ENCODE results near the gene LIPA. TPM values are rescaled to one million over a fixed set of nuclear protein-coding genes. Genes with fewer than 3 reads are reported as not detected.
"Not testable (repeated sequence)": the region's sequence is repeated elsewhere in the genome, so short reads cannot be mapped to it uniquely, and the experiment has no call there.

LIPA gene
- total and polyA plus RNA-seq, 2 experiments from 2014 or later = 113 to 134 TPM

- no peak for DNase-seq
- Histone ChIP-seq H3K4me2 (ENCODE audit: unreplicated experiment) (no peak overlapping the region), H3K27ac (no peak overlapping the region), H3K79me2 (ENCODE audit: insufficient read depth) (peaks cover 3% of the 10 kb centered on the region; the same call in 1 of the 2 replicates), H3K4me1 (ENCODE audit: insufficient read depth) (peaks cover 9% of the 10 kb centered on the region), H4K20me1 (ENCODE audit: insufficient read depth) (no peaks in the 10 kb centered on the region), H3K36me3 (ENCODE audit: low read depth) (no peaks in the 10 kb centered on the region), H3K9ac (no peak overlapping the region), H3K9me2 (ENCODE audit: insufficient read depth) (no peaks in the 10 kb centered on the region), H3K4me3 (no peak overlapping the region), H3F3A (ENCODE audit: insufficient read depth) (peaks cover 9% of the 10 kb centered on the region), H3K9me3 (ENCODE audit: low read depth) (no peaks in the 10 kb centered on the region), H2AFZ (no peak overlapping the region), H3K27me3 (replicated peaks; ENCODE audit: insufficient read depth) (no peaks in the 10 kb centered on the region)
- no peak for TF ChIP-seq EZH2 (IDR thresholded peaks at IDR 0.05; ENCODE audit: insufficient read depth, poor library complexity, severe bottlenecking)
- TF ChIP-seq EZH2phosphoT487 (IDR thresholded peaks at IDR 0.05; ENCODE audit: insufficient read depth, low read depth) = no peak
- WGBS, 2 experiments (ENCODE audit: low coverage in 1 of 2, low lambda C conversion rate in 2 of 2, missing lambda C conversion rate in 2 of 2) = 43 to 48% methylated on average over 3 of the region's 3 CpGs
- in situ Hi-C loops (cut with MboI) = loop anchor here (5.0 to 10.0 kb wide), 2 partner anchors 116 to 298 kb away; no protein-coding TSS in a partner anchor
Observed at GRCh38 chr10:89256340-89256739, 4.8 kb upstream of the LIPA start.

DNA sequence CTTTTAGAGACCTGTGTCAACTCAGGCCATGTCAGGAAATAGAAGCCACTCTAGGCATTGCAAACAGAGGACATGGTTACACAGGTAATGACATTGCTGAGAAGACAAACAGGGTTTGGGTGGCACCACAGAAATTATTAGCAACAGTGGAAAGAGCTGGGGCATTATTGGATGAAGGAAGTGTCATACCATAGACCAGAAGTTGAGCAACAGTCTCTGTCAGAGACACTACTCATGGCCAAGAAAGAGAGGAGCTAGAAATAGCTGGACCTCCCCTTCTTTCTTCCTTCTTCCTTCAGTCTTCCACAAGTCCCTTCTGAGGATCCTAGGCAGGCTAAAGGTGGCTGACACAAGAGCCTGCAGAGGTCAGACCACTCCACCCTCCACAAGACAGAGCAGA, 4.2 kb upstream of the LIPA start:
- no peak overlapping the region for H3K4me3 ChIP-seq
- H3K36me3 ChIP-seq (ENCODE audit: low read depth) = no peaks in the 10 kb centered on the region
- peaks cover 6% of the 10 kb centered on the region for H3K4me1 ChIP-seq (ENCODE audit: insufficient read depth)
- no peaks in the 10 kb centered on the region for H3K9me3 ChIP-seq (ENCODE audit: low read depth)
- in situ Hi-C loops (cut with MboI) = loop anchor here (5.0 to 10.0 kb wide), 2 partner anchors 117 to 299 kb away; no protein-coding TSS in a partner anchor
- no peaks in the 10 kb centered on the region for H3K27me3 ChIP-seq (replicated peaks; ENCODE audit: insufficient read depth)
- no peak overlapping the region for H3K9ac ChIP-seq
- H3F3A ChIP-seq (ENCODE audit: insufficient read depth) = peaks cover 4% of the 10 kb centered on the region
- TF ChIP-seq EZH2 (IDR thresholded peaks at IDR 0.05; ENCODE audit: insufficient read depth, poor library complexity, severe bottlenecking) = no peak
- TF ChIP-seq EZH2phosphoT487 (IDR thresholded peaks at IDR 0.05; ENCODE audit: insufficient read depth, low read depth) = no peak
- no peak overlapping the region for H3K27ac ChIP-seq
- H3K9me2 ChIP-seq (ENCODE audit: insufficient read depth) = no peaks in the 10 kb centered on the region
- no peak overlapping the region for H2AFZ ChIP-seq
- no peaks in the 10 kb centered on the region for H4K20me1 ChIP-seq (ENCODE audit: insufficient read depth)
- peak; percentile 26 for DNase-seq
- peaks cover 8% of the 10 kb centered on the region for H3K79me2 ChIP-seq (ENCODE audit: insufficient read depth)
- no peak overlapping the region for H3K4me2 ChIP-seq (ENCODE audit: unreplicated experiment)

- not testable (repeated sequence) for H3K4me3 ChIP-seq; DNase-seq; H3K27ac ChIP-seq; H3K9ac ChIP-seq; H3K4me1 ChIP-seq (ENCODE audit: insufficient read depth); H3K36me3 ChIP-seq (ENCODE audit: low read depth); H3K4me2 ChIP-seq (ENCODE audit: unreplicated experiment); H3K9me2 ChIP-seq (ENCODE audit: insufficient read depth); H3K9me3 ChIP-seq (ENCODE audit: low read depth); H3F3A ChIP-seq (ENCODE audit: insufficient read depth); H4K20me1 ChIP-seq (ENCODE audit: insufficient read depth); H2AFZ ChIP-seq; H3K27me3 ChIP-seq (replicated peaks; ENCODE audit: insufficient read depth)
- in situ Hi-C loops (cut with MboI) = loop anchor here (5.0 to 10.0 kb wide), 2 partner anchors 117 to 300 kb away; no protein-coding TSS in a partner anchor
- WGBS, 2 experiments (ENCODE audit: low coverage in 1 of 2, low lambda C conversion rate in 2 of 2, missing lambda C conversion rate in 2 of 2) = 30 to 38% methylated on average over 2 of the region's 2 CpGs
- peaks cover 15% of the 10 kb centered on the region for H3K79me2 ChIP-seq (ENCODE audit: insufficient read depth)
Observed at GRCh38 chr10:89255091-89255579, 3.6 kb upstream of the LIPA start.

- peak overlapping the region; percentile 92; the same call in 1 of the 2 replicates for H3K4me3 ChIP-seq
- no peaks in the 10 kb centered on the region for H3F3A ChIP-seq (ENCODE audit: insufficient read depth)
- no peaks in the 10 kb centered on the region for H3K9me2 ChIP-seq (ENCODE audit: insufficient read depth)
- peaks cover 29% of the 10 kb centered on the region for H3K79me2 ChIP-seq (ENCODE audit: insufficient read depth)
- H3K9me3 ChIP-seq (ENCODE audit: low read depth) = no peaks in the 10 kb centered on the region
- H4K20me1 ChIP-seq (ENCODE audit: insufficient read depth) = no peaks in the 10 kb centered on the region
- no peak for TF ChIP-seq EZH2 (IDR thresholded peaks at IDR 0.05; ENCODE audit: insufficient read depth, poor library complexity, severe bottlenecking)
- TF ChIP-seq EZH2phosphoT487 (IDR thresholded peaks at IDR 0.05; ENCODE audit: insufficient read depth, low read depth) = no peak
- H3K4me2 ChIP-seq (ENCODE audit: unreplicated experiment) = peak overlapping the region; percentile 100
- H3K27me3 ChIP-seq (replicated peaks; ENCODE audit: insufficient read depth) = no peaks in the 10 kb centered on the region
- DNase-seq = no peak
- peaks cover 8% of the 10 kb centered on the region; the same call in 1 of the 2 replicates for H3K4me1 ChIP-seq (ENCODE audit: insufficient read depth)
- no peak overlapping the region for H2AFZ ChIP-seq
- WGBS, 2 experiments (ENCODE audit: low coverage in 1 of 2, low lambda C conversion rate in 2 of 2, missing lambda C conversion rate in 2 of 2) = 97 to 98% methylated on average over 2 of the region's 2 CpGs
- no peaks in the 10 kb centered on the region for H3K36me3 ChIP-seq (ENCODE audit: low read depth)
- no peak overlapping the region for H3K9ac ChIP-seq
- H3K27ac ChIP-seq = no peak overlapping the region
- in situ Hi-C loops (cut with MboI) = loop anchor here (10.0 kb wide), 1 partner anchor 303 kb away; no protein-coding TSS in a partner anchor
Observed at GRCh38 chr10:89252225-89252585, 630 bp upstream of the LIPA start.

All from GM23248 (cell line).